ENCODE results near the gene SLC22A7.
"Not testable (repeated sequence)": the region's sequence is repeated elsewhere in the genome, so short reads cannot be mapped to it uniquely, and the experiment has no call there.

Gene SLC22A7

DNA sequence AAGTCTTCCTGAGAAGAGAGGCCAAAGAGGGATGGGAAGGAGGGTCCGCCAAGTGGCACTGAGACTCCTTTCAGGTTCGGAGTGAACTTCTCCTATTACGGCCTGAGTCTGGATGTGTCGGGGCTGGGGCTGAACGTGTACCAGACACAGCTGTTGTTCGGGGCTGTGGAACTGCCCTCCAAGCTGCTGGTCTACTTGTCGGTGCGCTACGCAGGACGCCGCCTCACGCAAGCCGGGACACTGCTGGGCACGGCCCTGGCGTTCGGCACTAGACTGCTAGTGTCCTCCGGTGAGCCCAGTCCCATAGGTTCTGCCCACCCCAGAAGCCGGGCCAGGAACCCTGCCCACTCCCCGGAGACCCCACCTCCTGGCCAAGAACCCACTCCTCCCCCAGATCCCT, 4.1 kb downstream of the SLC22A7 start:
- TF ChIP-seq, protein P1, sequence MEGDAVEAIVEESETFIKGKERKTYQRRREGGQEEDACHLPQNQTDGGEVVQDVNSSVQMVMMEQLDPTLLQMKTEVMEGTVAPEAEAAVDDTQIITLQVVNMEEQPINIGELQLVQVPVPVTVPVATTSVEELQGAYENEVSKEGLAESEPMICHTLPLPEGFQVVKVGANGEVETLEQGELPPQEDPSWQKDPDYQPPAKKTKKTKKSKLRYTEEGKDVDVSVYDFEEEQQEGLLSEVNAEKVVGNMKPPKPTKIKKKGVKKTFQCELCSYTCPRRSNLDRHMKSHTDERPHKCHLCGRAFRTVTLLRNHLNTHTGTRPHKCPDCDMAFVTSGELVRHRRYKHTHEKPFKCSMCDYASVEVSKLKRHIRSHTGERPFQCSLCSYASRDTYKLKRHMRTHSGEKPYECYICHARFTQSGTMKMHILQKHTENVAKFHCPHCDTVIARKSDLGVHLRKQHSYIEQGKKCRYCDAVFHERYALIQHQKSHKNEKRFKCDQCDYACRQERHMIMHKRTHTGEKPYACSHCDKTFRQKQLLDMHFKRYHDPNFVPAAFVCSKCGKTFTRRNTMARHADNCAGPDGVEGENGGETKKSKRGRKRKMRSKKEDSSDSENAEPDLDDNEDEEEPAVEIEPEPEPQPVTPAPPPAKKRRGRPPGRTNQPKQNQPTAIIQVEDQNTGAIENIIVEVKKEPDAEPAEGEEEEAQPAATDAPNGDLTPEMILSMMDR (IDR thresholded peaks at IDR 0.05; ENCODE audit: control extremely low read depth, extremely low read depth, low read depth, missing control alignments), result no peak
- DNase-seq (ENCODE audit: extremely low spot score), result peak; percentile 3
- ChIA-PET CTCF (interaction anchor here (2.3 kb wide), 1 partner anchor 204 kb away, joined by 6 read pairs; no protein-coding TSS in a partner anchor), POLR2A (no interaction called here)

DNA sequence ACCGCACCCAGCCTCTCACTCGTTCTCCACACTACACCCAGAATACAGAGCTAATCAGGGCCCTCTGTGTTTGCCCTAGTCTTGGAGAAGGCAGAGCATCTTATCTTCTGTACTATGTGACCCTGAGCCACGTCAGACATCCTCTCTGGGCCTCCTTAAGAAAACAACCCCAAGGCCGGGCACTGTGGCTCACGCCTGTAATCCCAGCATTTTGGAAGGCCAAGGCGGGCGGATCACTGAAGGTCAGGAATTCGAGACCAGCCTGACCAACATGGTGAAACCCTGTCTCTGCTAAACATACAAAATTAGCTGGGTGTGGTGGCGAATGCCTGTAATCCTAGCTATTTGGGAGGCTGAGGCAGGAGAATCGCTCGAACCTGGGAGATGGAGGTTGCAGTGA, 4.9 kb downstream of the SLC22A7 start:
- POLR2A ChIA-PET, result not testable (repeated sequence)
- DNase-seq (ENCODE audit: extremely low spot score), result peak; percentile 4
- CTCF ChIA-PET, result interaction anchor here (1.5 to 2.3 kb wide), 3 partner anchors 11 to 203 kb away, joined by 4 to 6 read pairs (median 4); no protein-coding TSS in a partner anchor

DNA sequence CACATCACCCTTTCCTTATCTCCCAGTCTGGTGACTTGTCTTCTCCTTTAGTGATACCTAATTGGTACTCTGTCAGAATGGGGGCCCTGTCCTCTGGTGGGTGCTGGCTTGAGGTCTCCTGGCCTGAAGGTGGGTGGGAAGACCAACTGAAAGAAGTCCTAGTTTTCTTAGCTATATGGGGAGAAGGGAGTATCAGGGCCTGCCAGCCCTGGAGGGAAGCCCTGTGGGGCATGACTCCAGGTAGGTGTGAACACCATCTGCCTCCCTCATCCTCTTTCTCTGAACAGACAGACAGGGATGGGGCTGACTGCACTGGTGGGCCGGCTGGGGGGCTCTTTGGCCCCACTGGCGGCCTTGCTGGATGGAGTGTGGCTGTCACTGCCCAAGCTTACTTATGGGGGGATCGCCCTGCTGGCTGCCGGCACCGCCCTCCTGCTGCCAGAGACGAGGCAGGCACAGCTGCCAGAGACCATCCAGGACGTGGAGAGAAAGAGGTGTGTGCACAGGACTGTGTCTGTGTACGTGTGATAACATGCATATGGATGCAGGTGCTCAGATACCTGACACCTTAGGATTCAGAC, 5.8 kb downstream of the SLC22A7 start:
- CTCF ChIA-PET, result interaction anchor here (1.5 to 2.3 kb wide), 3 partner anchors 10 to 202 kb away, joined by 4 to 6 read pairs (median 4); no protein-coding TSS in a partner anchor
- DNase-seq (ENCODE audit: extremely low spot score), result no peak
- TF ChIP-seq, protein P1 (IDR thresholded peaks at IDR 0.05; ENCODE audit: control extremely low read depth, extremely low read depth, low read depth, missing control alignments), result no peak
- POLR2A ChIA-PET, result no interaction called here

DNA sequence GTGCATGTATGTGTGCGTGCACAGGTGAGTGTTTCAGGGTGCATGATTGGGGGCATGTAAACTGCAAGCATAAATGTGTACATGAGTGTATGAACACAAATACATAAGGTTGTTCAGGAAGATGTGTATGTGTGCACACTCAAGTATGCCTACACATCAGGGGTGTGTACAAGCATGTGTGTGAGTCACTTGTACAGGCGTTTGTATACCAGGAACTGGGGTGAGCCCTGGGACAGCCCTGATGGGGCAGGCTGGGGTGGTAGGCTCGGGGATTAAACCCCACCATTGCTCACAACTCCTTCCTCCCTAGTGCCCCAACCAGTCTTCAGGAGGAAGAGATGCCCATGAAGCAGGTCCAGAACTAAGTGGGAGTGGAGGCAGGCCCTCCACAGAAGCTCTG, 6.3 kb downstream of the SLC22A7 start:
- CTCF ChIA-PET, result interaction anchor here (1.5 kb wide), 1 partner anchor 16 kb away, joined by 3 read pairs; no protein-coding TSS in a partner anchor
- no peak for DNase-seq (ENCODE audit: extremely low spot score)
- TF ChIP-seq, protein P1 (IDR thresholded peaks at IDR 0.05; ENCODE audit: control extremely low read depth, extremely low read depth, low read depth, missing control alignments), result no peak
- POLR2A ChIA-PET, result no interaction called here

DNA sequence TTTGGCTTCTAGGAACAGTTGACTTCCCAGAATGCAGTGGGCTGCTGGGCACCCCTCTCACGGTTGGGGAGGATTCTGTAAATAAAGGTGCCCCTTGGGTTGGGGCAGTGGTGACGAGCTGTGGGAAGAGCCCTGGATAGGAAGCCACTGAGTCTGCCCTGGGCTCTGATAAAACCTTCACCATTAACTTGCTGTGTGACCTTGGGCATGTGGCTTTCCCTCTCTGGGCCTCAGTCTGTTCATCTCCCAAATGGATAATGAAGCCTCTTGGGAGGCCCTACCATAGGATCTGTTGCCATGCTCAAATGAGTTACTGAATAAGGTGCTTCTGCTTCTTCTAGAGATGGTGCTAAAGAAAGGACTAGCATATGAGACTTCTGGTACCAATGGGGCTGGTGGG, 6.8 kb downstream of the SLC22A7 start:
- DNase-seq (ENCODE audit: extremely low spot score), result no peak
- TF ChIP-seq, protein P1 (IDR thresholded peaks at IDR 0.05; ENCODE audit: control extremely low read depth, extremely low read depth, low read depth, missing control alignments), result no peak
- CTCF ChIA-PET, result interaction anchor here (1.5 kb wide), 1 partner anchor 16 kb away, joined by 3 read pairs; no protein-coding TSS in a partner anchor
- POLR2A ChIA-PET, result no interaction called here

DNA sequence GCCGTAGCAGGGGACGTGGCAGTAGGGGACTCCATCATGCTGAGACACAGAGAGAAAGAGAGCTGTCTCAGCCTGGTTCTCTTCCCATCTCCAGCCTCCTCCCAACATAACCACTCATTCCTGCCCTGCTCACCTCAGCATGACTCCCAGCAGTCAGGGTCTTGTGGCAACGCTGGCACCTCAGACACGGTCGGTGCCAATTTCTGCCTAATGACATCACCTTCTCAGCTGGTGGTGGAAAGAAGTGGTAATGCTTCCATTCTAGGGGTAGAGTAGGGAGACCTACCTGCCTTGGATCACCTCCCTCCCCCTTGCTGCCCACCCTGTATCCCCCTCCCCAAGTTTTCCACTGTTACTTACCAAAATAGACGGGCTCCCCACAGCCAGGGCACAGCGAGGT, 8.0 kb downstream of the SLC22A7 start:
- TF ChIP-seq, protein P1 (IDR thresholded peaks at IDR 0.05; ENCODE audit: control extremely low read depth, extremely low read depth, low read depth, missing control alignments), result no peak
- no peak for DNase-seq (ENCODE audit: extremely low spot score)
- ChIA-PET POLR2A (no interaction called here), CTCF (interaction anchor here (3.3 to 4.0 kb wide), 2 partner anchors 10 to 23 kb away, joined by 13 to 24 read pairs; partner anchors contain the start of gene SLC22A7)

DNA sequence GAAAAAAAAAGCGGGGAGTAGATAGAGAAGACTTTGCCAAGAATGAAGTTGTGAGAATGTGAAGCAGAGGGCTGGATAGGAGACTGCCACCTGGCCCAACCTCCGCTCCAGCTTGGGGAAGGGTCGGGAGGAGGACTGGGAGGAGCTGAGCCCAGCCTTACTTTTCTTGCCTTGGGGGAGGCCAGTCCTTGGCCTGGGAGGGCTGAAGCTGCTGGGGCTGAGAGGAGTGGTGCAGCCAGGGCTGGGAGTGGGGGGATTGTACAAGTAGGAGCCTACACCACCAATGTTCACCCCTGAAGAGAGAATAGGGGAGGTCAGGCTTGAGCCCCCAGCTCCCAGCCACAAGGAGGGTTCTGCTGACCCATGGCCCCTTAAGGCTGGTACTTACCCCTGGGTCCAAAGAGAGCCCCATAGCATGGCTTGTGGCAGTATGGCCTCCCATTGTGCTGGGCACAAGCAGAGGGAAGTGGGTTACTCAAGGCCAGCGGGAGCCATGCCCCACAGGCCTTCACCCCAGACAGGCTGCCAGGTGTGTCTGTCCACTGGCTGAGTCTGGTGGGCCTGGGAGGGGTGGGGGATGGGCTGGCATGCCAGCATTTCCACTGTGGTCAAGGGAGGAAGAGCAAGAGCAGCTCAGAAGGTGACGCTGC, 9.5 kb downstream of the SLC22A7 start:
- ChIA-PET POLR2A (no interaction called here), CTCF (interaction anchor here (0.8 to 4.0 kb wide), 16 partner anchors 11 to 200 kb away, joined by 3 to 33 read pairs (median 4); partner anchors contain the start of genes SLC22A7 and ZNF318)
- DNase-seq (ENCODE audit: extremely low spot score), result no peak
- TF ChIP-seq, protein P1 (IDR thresholded peaks at IDR 0.05; ENCODE audit: control extremely low read depth, extremely low read depth, low read depth, missing control alignments), result no peak

All from GM10248 (cell line).